Liver (tissue), 9 donors: ENCODE measurements around the gene NFE2L2. TPM values are rescaled to one million over a fixed set of nuclear protein-coding genes. Genes with fewer than 3 reads are reported as not detected.

Experiments used
- DNase-seq: peaks from one replicate; pipeline ENCODE4 v3.0.0-alpha.2; 2017; ENCODE audit warnings: low spot score
- H3K27ac ChIP-seq, 2 donors: one replicate each; pipeline ENCODE4 v1.7.0; 2013; ENCODE audit warnings: inconsistent platforms in 2 of 2, low read length in 2 of 2, control low read depth in 1 of 2, low read depth in 1 of 2, mild to moderate bottlenecking in 1 of 2
- H3K27me3 ChIP-seq, 4 donors: one replicate each; pipeline versions ENCODE4 v1.6.1 to v1.7.0; 2013; ENCODE audit warnings: low read length in 3 of 4, inconsistent platforms in 1 of 4, mild to moderate bottlenecking in 1 of 4, moderate library complexity in 1 of 4; ENCODE audit not compliant: control insufficient read depth in 4 of 4, insufficient read depth in 4 of 4
- H3K36me3 ChIP-seq, 4 donors: one replicate each; pipeline versions ENCODE4 v1.6.1 to v1.7.0; 2013; ENCODE audit warnings: low read length in 3 of 4, mild to moderate bottlenecking in 3 of 4, low read depth in 1 of 4, moderate library complexity in 1 of 4; ENCODE audit not compliant: control insufficient read depth in 4 of 4, insufficient read depth in 3 of 4
- H3K4me1 ChIP-seq, 4 donors: one replicate each; pipeline versions ENCODE4 v1.6.1 to v1.7.0; 2013; ENCODE audit warnings: low read length in 3 of 4, mild to moderate bottlenecking in 3 of 4, moderate library complexity in 1 of 4; ENCODE audit not compliant: control insufficient read depth in 4 of 4, insufficient read depth in 4 of 4
- H3K4me3 ChIP-seq, 3 donors: one replicate each; pipeline versions ENCODE4 v1.6.1 to v1.7.0; 2013; ENCODE audit warnings: low read length in 3 of 3, control low read depth in 1 of 3, low read depth in 1 of 3, mild to moderate bottlenecking in 1 of 3
- H3K9ac ChIP-seq, 2 donors: one replicate each; pipeline ENCODE4 v1.7.0; 2013; ENCODE audit warnings: low read length in 2 of 2, mild to moderate bottlenecking in 2 of 2, moderate library complexity in 2 of 2, control low read depth in 1 of 2, low read depth in 1 of 2
- H3K9me3 ChIP-seq, 4 donors: one replicate each; pipeline versions ENCODE4 v1.6.1 to v1.7.0; 2013; ENCODE audit warnings: low read length in 3 of 4; ENCODE audit not compliant: control insufficient read depth in 4 of 4
- ATF3 ChIP-seq: IDR thresholded peaks from 2 replicates; pipeline ENCODE4 v1.6.1; 2016; ENCODE audit warnings: antibody characterized with exemption
- CTCF ChIP-seq: fragments of 150-350 bp; IDR thresholded peaks from 2 replicates; pipeline ENCODE4 v1.5.1; 2017; ENCODE audit warnings: improper control_type of control experiment, low read depth, low read length; ENCODE audit not compliant: missing input control
- EGR1 ChIP-seq, 2 donors: IDR thresholded peaks; 2 replicates each; pipeline ENCODE4 v1.6.1; 2016 to 2018; ENCODE audit warnings: antibody characterized with exemption in 2 of 2, low read depth in 2 of 2
- FOXA1 ChIP-seq: IDR thresholded peaks from 2 replicates; pipeline ENCODE4 v1.6.1; 2016; ENCODE audit warnings: antibody characterized with exemption
- FOXA2 ChIP-seq: IDR thresholded peaks from 2 replicates; pipeline ENCODE4 v1.6.1; 2016; ENCODE audit warnings: antibody characterized with exemption
- GABPA ChIP-seq, 2 donors: IDR thresholded peaks in 1 of 2; conservative IDR thresholded peaks in 1 of 2; 2 replicates each; pipeline ENCODE4 v1.6.1; 2016; ENCODE audit warnings: antibody characterized with exemption in 2 of 2, mild to moderate bottlenecking in 1 of 2, moderate library complexity in 1 of 2
- HNF4A ChIP-seq, 2 donors: conservative IDR thresholded peaks; 2 replicates each; pipeline ENCODE4 v1.6.1; 2016; ENCODE audit warnings: antibody characterized with exemption in 2 of 2, mild to moderate bottlenecking in 2 of 2
- HNF4G ChIP-seq: IDR thresholded peaks from 2 replicates; pipeline ENCODE4 v1.6.1; 2016; ENCODE audit warnings: antibody characterized with exemption
- JUND ChIP-seq, 2 donors: IDR thresholded peaks; 2 replicates each; pipeline ENCODE4 v1.6.1; 2016; ENCODE audit warnings: antibody characterized with exemption in 2 of 2
- MAX ChIP-seq: IDR thresholded peaks from 2 replicates; pipeline ENCODE4 v1.6.1; 2016; ENCODE audit warnings: antibody characterized with exemption
- RAD21 ChIP-seq, 2 donors: IDR thresholded peaks; 2 replicates each; pipeline ENCODE4 v1.6.1; 2016; ENCODE audit warnings: antibody characterized with exemption in 2 of 2, mild to moderate bottlenecking in 2 of 2
- REST ChIP-seq: IDR thresholded peaks from 2 replicates; pipeline ENCODE4 v1.6.1; 2016; ENCODE audit warnings: antibody characterized with exemption, mild to moderate bottlenecking
- RXRA ChIP-seq, 2 donors: IDR thresholded peaks; 2 replicates each; pipeline ENCODE4 v1.6.1; 2017 to 2018; ENCODE audit warnings: antibody characterized with exemption in 2 of 2, mild to moderate bottlenecking in 1 of 2
- SP1 ChIP-seq: IDR thresholded peaks from 2 replicates; pipeline ENCODE4 v1.6.1; 2018; ENCODE audit warnings: antibody characterized with exemption, mild to moderate bottlenecking
- TAF1 ChIP-seq: conservative IDR thresholded peaks from 2 replicates; pipeline ENCODE4 v1.6.1; 2016; ENCODE audit warnings: antibody characterized with exemption, mild to moderate bottlenecking
- YY1 ChIP-seq: IDR thresholded peaks from 2 replicates; pipeline ENCODE4 v1.6.1; 2016; ENCODE audit warnings: antibody characterized with exemption, mild to moderate bottlenecking
- ZBTB33 ChIP-seq: IDR thresholded peaks from 2 replicates; pipeline ENCODE4 v1.6.1; 2016; ENCODE audit warnings: antibody characterized with exemption
- WGBS: extraction: QIAGEN DNeasy Blood & Tissue Kit; methylation state at CpG from one replicate; pipeline ENCODE4 v1.1.7; 2013; 5-methylcytosine and 5-hydroxymethylcytosine counted together
- polyA plus RNA-seq, 2 donors: library from polyadenylated mRNA; stranded (reverse) in 1 of 2; unstranded in 1 of 2; fragments of 200-250 nt in 1 of 2; fragments of >200 nt in 1 of 2; fragmentation: Nextera tagmentation in 1 of 2; extraction: Ambion mirVana in 1 of 2; gene quantifications; one replicate each; pipeline versions ENCODE4 v1.2.1 to v1.2.3, GENCODE V29; 2013 to 2015
- total RNA-seq, 2 donors: library from RNA; depleted of rRNA; stranded (reverse); fragments of >200 nt; gene quantifications; one replicate each; pipeline ENCODE4 v1.2.3, GENCODE V29; 2014
- donor health status: healthy.
- donor health status: healthy.
- donor health status: healthy.
- donor health status: healthy.
- donor health status: healthy.

Gene NFE2L2
- total and polyA plus RNA-seq, 4 donors = 22.5 to 31.0 (median 27.1) TPM

- WGBS = 2% methylated on average over 6 of the region's 6 CpGs
- no peaks in the 10 kb centered on the region for H3K36me3 ChIP-seq
- H3K9me3 ChIP-seq = no peaks in the 10 kb centered on the region
- no peak for DNase-seq
- H3K4me3 ChIP-seq = peak overlapping the region; percentile 68 to 90 (median 89)
- peak overlapping the region; percentile 95 to 98 for H3K9ac ChIP-seq
- peaks cover 14 to 45% (median 21%) of the 10 kb centered on the region in 4 donors for H3K4me1 ChIP-seq
- H3K27ac ChIP-seq = peak overlapping the region; percentile 99 to 100
- no peak for TF ChIP-seq CTCF
- TF ChIP-seq JUND (IDR thresholded peaks at IDR 0.05) = no peak
- TF ChIP-seq FOXA1 = no peak
- TF ChIP-seq RXRA (IDR thresholded peaks at IDR 0.05) = no peak
- TF ChIP-seq HNF4A (conservative IDR thresholded peaks at IDR 0.05) = no peak
- no peak for TF ChIP-seq ZBTB33
- no peak for TF ChIP-seq GABPA (IDR thresholded peaks at IDR 0.05 in 1 of 2, conservative IDR thresholded peaks at IDR 0.05 in 1 of 2)
- TF ChIP-seq REST = no peak
- TF ChIP-seq HNF4G = no peak
- TF ChIP-seq EGR1 (IDR thresholded peaks at IDR 0.05; ENCODE audit: low read depth in 2 of 2) = no peak
- TF ChIP-seq RAD21 (IDR thresholded peaks at IDR 0.05) = no peak
- TF ChIP-seq FOXA2 = no peak
- TF ChIP-seq TAF1 = no peak
- TF ChIP-seq YY1 = no peak
- TF ChIP-seq SP1 = no peak
- no peak for TF ChIP-seq ATF3
- H3K27me3 ChIP-seq = no peaks in the 10 kb centered on the region
These were observed 1.5 kb downstream of the NFE2L2 start for GRCh38 chr2:177262958-177263450.

- DNase-seq = no peak
- Histone ChIP-seq H3K27ac (peak overlapping the region; percentile 99 to 100), H3K4me3 (peak overlapping the region; percentile 68 to 90 (median 89)), H3K9ac (peak overlapping the region; percentile 95 to 98), H3K4me1 (peaks cover 20 to 51% (median 29%) of the 10 kb centered on the region in 4 donors), H3K27me3 (no peaks in the 10 kb centered on the region), H3K9me3 (no peaks in the 10 kb centered on the region), H3K36me3 (no peaks in the 10 kb centered on the region)
- WGBS = 6% methylated on average over 2 of the region's 2 CpGs
- TF ChIP-seq FOXA2 (no peak), EGR1 (IDR thresholded peaks at IDR 0.05; ENCODE audit: low read depth in 2 of 2) (no peak), SP1 (no peak), TAF1 (no peak), MAX (no peak), REST (no peak), YY1 (no peak), ZBTB33 (no peak), HNF4A (conservative IDR thresholded peaks at IDR 0.05) (no peak), RXRA (IDR thresholded peaks at IDR 0.05) (no peak), GABPA (IDR thresholded peaks at IDR 0.05 in 1 of 2, conservative IDR thresholded peaks at IDR 0.05 in 1 of 2) (no peak), ATF3 (no peak), RAD21 (IDR thresholded peaks at IDR 0.05) (no peak)
These were observed 2.4 kb downstream of the NFE2L2 start for GRCh38 chr2:177262092-177262491.
